Body of pancreas (tissue), 4 donors: ENCODE data around the gene SLC16A12.

Experiments
- POLR2A ChIP-seq, 3 donors: fragments of 450-650 bp; IDR thresholded peaks; one replicate each; pipeline ENCODE4 v1.6.1; 2016; ENCODE audit warnings: antibody characterized with exemption in 3 of 3, mild to moderate bottlenecking in 2 of 3
- TF ChIP-seq, protein P1 (sequence below), 7 experiments: fragments of 450-650 bp in 4 of 7; fragments of 200-600 bp in 3 of 7; sonication (generic) in 3 of 7; IDR thresholded peaks; one replicate each; pipeline ENCODE4 v1.5.1; 2016 to 2019; ENCODE audit warnings: antibody characterized with exemption in 7 of 7

DNA sequence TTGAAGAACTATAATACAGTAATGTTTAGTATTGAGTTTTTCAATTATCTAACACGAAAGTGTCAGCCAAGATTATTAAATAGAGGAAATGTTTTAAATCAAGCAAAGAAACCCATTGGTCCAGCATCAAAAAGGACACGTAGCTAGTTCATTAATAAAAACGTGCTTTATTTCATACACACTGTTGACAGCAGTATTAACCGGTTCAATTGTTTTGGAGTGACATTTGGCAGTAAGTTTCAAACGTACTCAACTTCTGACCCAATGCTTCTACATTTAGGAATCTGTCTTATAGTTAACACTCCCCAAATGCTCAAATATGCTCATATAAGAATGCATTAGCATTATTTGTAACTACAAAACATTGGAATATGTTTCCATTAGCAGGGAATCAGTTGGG is 41.3 kb downstream of the SLC16A12 start:
- TF ChIP-seq, protein P1, sequence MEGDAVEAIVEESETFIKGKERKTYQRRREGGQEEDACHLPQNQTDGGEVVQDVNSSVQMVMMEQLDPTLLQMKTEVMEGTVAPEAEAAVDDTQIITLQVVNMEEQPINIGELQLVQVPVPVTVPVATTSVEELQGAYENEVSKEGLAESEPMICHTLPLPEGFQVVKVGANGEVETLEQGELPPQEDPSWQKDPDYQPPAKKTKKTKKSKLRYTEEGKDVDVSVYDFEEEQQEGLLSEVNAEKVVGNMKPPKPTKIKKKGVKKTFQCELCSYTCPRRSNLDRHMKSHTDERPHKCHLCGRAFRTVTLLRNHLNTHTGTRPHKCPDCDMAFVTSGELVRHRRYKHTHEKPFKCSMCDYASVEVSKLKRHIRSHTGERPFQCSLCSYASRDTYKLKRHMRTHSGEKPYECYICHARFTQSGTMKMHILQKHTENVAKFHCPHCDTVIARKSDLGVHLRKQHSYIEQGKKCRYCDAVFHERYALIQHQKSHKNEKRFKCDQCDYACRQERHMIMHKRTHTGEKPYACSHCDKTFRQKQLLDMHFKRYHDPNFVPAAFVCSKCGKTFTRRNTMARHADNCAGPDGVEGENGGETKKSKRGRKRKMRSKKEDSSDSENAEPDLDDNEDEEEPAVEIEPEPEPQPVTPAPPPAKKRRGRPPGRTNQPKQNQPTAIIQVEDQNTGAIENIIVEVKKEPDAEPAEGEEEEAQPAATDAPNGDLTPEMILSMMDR (IDR thresholded peaks at IDR 0.05) = no peak
- no peak for TF ChIP-seq POLR2A (IDR thresholded peaks at IDR 0.05)
